Hematopoietic multipotent progenitor cell treated with erythropoietin and hydrocortisone succinate and interleukin-3 and kit ligand, for 17 days (in vitro differentiated cells): ENCODE results near the gene COL23A1.

Experiments
- DNase-seq: peaks from one replicate; pipeline ENCODE4 v3.0.0-alpha.2; 2015; ENCODE audit warnings: low spot score

COL23A1 gene

GRCh38 chr5:178284093-178284675 lies 306.0 kb downstream of the COL23A1 start:
- peak; percentile 38 for DNase-seq

DNA sequence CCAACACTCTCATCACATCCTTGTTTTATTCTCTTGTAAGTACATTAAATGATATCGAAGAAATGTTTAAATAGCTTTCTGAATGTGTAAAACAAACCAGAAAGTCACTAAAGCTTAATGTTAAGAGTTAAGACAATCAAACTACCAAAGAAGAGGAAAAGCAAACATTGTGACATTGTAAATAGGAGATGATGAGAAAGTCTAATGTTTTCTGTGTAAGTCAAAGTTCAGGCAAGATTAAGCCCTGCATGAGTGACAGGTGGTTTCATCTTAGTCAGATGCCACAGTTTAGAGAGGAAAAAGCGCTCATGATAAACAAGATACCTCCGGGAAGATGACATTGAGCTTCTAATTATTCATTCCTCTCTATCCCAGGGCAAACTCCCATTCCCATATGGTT lies 306.7 kb downstream of the COL23A1 start:
- DNase-seq, result no peak

DNA sequence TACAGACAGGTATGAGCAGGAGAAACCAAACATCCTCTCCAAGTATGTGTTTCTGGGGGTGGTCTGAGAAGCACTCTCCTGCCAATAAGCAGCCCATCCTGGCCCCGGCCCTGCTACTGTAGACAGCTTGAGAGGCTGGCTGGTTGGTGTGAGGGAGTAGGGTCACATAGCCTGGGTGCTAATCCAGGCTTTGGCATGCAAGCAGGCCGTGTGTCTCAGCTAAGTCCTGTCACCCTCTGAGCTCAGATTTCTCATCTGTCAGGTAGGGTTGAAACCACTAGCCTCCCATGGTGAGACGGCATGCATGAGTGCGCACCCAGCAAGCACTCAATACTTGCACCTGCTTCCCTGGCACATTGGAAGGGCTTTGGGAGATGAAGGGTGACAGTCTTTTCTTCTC lies 307.8 kb downstream of the COL23A1 start:
- no peak for DNase-seq

- DNase-seq, result no peak
Measured at GRCh38 chr5:178281331-178281730, 308.9 kb downstream of the COL23A1 start.

GRCh38 chr5:178280631-178281030 lies 309.6 kb downstream of the COL23A1 start:
- DNase-seq, result no peak

DNA sequence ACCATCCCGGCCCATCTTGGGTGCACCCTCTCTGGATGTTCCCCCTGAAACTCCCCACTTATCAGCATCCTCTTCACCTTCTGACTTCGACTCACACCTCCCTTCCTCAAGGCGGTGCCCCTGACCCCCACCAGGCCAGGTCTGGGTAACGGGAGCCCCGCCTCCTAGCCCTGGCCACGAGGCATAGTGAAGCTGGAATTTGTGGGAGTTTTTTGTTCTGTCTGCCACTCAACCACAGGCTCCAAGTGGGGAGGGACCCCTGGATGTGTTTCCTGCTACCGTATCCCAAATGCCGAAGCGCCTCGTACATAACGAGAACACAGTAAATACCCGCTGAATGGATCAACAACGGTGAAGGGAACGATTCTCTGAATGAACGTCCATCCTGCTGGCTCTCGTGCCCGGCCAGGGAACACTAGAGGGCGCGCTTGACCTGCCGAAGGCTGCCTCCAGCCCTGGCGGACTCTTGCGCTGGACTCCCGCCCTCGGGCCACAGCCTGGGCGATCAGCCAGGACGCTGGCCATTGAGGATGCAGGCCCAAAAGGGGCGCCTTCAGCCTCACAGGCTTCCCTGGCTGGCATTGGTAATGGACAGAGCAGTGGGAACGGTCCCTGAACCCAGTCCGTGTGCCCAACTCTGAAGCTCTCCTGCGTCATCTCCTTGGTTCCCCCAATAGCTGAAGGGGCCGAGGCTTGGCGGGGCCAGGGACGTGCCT lies 310.3 kb downstream of the COL23A1 start:
- DNase-seq, result peak; percentile 45

GRCh38 chr5:178279026-178279722 lies 311.0 kb downstream of the COL23A1 start:
- no peak for DNase-seq

GRCh38 chr5:178278358-178279023 lies 311.7 kb downstream of the COL23A1 start:
- DNase-seq, result no peak

- DNase-seq, result no peak
Measured at GRCh38 chr5:178277866-178278265, 312.3 kb downstream of the COL23A1 start.

DNA sequence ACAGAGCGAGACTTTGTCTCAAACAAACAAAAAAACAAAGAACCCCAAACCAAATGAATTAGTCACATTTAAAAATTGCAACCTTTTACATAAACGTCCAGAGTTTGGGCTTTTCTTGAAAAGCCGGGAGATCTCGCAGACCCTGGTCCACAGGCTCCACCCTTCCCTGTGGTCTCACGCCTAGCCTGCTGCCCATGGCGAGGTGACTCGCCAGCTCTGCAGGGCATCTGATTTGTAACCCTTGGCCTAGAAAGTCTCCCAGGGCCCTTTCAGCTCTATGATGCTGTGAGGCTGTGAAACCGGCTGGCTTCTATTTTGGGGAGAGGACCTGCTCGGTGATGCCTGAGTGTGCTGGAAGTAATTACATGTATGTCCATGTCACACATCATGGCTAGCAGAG lies 312.8 kb downstream of the COL23A1 start:
- DNase-seq, result no peak

- no peak for DNase-seq
Measured at GRCh38 chr5:178274781-178275537, 315.2 kb downstream of the COL23A1 start.

DNA sequence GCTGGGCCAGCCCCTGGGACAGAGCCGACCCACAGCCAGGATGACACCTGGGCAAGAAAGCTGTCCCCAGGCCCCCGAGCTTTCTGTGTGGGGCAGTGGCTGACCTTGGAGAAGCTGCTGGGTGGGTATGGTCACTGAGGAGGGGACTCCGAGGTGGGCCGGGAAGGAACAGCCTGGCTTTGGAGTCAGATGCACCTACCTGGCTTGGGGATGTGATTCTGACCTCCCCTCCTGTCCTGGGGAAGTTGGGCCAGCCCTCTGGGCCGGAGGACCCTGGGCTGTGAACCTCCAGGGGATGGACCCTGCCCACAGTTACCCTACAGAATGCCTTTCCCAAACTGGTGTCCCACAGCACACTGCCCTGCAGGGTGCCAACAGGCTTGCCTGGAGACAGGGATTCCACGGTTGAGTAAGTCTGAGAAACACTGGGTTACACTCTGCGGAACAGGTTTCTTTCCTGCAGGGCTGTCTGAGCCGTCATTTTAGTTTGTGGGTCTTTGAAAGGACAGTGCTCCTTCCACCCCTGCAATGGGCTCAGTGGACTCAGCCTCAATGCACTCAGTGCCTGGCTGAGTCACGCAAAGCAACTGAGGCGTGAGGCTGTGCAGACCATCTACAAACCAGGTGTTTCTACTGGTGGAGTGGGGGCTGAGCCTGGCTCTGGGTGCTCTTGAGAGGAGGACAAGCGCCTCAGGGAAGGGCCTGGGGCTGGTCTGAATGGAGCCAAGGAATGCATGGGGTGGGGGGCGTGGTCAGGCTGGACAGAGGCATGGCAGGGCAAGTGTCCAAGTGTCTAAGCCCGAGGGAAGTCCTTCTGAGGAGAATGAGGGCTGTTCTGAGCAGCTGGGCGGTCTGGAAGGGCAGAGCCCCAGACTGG lies 316.3 kb downstream of the COL23A1 start:
- DNase-seq, result no peak

- no peak for DNase-seq
Measured at GRCh38 chr5:178273041-178273440, 317.2 kb downstream of the COL23A1 start.

GRCh38 chr5:178272591-178272990 lies 317.6 kb downstream of the COL23A1 start:
- DNase-seq, result no peak

DNA sequence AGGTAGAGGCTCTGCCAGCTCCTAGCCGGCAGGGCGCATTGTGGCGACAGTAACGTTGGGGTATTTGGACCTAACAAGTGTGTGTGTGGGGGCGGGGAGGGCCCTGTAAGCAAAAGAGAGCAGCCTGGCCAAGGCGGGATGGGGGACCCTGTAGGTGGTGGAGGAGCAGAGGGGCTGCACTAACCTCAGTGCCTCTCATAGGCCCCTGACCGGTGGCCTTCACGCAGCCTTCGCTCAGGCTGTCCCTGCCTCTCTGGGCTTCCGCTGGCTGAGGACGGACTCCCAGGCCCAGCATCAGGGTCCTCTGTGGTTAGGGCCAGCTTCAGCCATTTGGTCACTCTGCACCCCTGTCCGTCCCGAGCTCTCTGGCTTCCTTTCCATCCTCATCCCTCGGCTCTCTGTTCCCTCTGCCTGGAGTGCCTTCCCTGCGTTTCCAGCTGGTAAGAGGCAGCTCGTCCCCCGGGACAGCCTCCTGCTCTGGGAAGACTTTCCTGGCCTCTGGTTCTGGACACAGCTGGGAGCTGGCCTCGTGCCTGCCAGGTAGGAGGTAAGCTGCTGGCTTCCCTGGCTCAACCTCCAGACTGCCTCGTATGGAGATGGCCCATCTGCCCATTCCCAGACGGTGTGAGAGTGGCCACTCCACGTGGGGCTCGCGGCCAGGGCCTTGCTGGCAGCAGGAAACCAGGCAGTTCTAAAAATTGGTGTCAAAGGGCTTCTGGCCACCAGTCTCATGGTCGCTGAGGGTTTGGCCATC lies 318.3 kb downstream of the COL23A1 start:
- DNase-seq, result no peak

GRCh38 chr5:178271231-178271630 lies 319.0 kb downstream of the COL23A1 start:
- DNase-seq, result no peak

- no peak for DNase-seq
Measured at GRCh38 chr5:178269499-178269898, 320.7 kb downstream of the COL23A1 start.

- DNase-seq, result no peak
Measured at GRCh38 chr5:178267876-178268275, 322.3 kb downstream of the COL23A1 start.

- DNase-seq, result no peak
Measured at GRCh38 chr5:178267245-178267644, 322.9 kb downstream of the COL23A1 start.

DNA sequence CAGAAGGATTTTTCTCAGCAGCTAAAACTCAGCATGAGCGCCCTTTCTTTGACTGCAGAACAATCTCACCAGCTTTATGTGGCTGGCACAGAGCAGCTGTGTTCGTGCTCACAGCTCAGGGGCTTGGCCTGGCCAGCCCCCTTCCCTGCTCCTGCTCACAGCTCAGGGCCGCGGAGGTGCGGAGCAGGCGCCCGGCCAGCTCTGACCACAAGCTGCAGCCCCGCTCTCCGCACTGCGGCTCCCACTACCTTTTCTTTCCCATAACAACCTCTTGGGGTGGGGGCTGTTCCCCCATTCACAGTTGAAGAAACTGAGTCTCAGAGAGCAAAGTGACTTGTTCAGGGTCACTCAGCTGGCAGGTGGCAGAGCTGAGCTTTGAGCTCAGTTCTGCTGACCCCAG lies 323.6 kb downstream of the COL23A1 start:
- no peak for DNase-seq
